AG04450 (cell line): Measurements from ENCODE around the gene SPDL1. TPM values are rescaled to one million over a fixed set of nuclear protein-coding genes. Genes with fewer than 3 reads are reported as not detected.

ENCODE experiments used
- CTCF ChIA-PET: fragments of 300-600, 350-600 bp; formaldehyde crosslinking; extraction: SDS; loops from one replicate; lab custom pipeline; 2022; ENCODE audit warnings: antibody characterized with exemption, inconsistent platforms; lab: Charles Lee
- POLR2A ChIA-PET: fragments of 350-600 bp; formaldehyde crosslinking; extraction: SDS; loops from one replicate; lab custom pipeline; 2021; ENCODE audit warnings: antibody characterized with exemption, inconsistent platforms; lab: Yijun Ruan, JAX
- DNase-seq: peaks from one replicate; pipeline ENCODE4 v3.0.0-alpha.2; 2011; ENCODE audit warnings: low read depth, low spot score
- H3K27ac ChIP-seq: one replicate; pipeline ENCODE4 v1.5.1; 2012; ENCODE audit warnings: low read depth, low read length, control low read depth
- H3K27me3 ChIP-seq: one replicate; pipeline ENCODE4 v1.6.0; 2012; ENCODE audit warnings: low read length; ENCODE audit not compliant: control insufficient read depth, insufficient read depth
- H3K4me3 ChIP-seq: 2 replicates; pipeline ENCODE4 v1.5.1; 2011; ENCODE audit warnings: mild to moderate bottlenecking, low read depth, low read length, control low read depth
- H3K9me3 ChIP-seq: 2 replicates; pipeline ENCODE4 v1.5.1; 2012; ENCODE audit warnings: low read length; ENCODE audit not compliant: control insufficient read depth, insufficient read depth
- CTCF ChIP-seq: IDR thresholded peaks from 2 replicates; pipeline ENCODE4 v1.5.1; 2011; ENCODE audit warnings: low read depth, low read length, control low read depth, inconsistent platforms
- polyA plus RNA-seq: library from polyadenylated mRNA; depleted of rRNA; stranded (reverse); fragments of >200 nt; gene quantifications from 2 replicates; pipeline ENCODE4 v1.2.3, GENCODE V29; 2011; rRNA removed
- small RNA-seq: library from RNA; depleted of rRNA; stranded (forward); fragments of <200 nt; gene quantifications from one replicate; pipeline ENCODE3, GENCODE V24; 2012; ENCODE audit warnings: low read depth; ENCODE audit not compliant: insufficient read length

Gene SPDL1
- polyA plus RNA-seq, 1 experiment, result 22.7 TPM

GRCh38 chr5:169650701-169651331 is 67.2 kb downstream of the SPDL1 start:
- DNase-seq, result peak; percentile 26
- H3K27ac ChIP-seq, result peak overlapping the region; percentile 61
- POLR2A ChIA-PET, result no interaction called here
- no peak for TF ChIP-seq CTCF
- no peak overlapping the region; the same call in 1 of the 2 replicates for H3K4me3 ChIP-seq
- CTCF ChIA-PET, result interaction anchor here (1.6 kb wide), 1 partner anchor 329 kb away, joined by 8 read pairs; the partner anchor contains the start of gene INSYN2B
- H3K9me3 ChIP-seq, result no peaks in the 10 kb centered on the region; the same call in 1 of the 2 replicates
- no peaks in the 10 kb centered on the region for H3K27me3 ChIP-seq

DNA sequence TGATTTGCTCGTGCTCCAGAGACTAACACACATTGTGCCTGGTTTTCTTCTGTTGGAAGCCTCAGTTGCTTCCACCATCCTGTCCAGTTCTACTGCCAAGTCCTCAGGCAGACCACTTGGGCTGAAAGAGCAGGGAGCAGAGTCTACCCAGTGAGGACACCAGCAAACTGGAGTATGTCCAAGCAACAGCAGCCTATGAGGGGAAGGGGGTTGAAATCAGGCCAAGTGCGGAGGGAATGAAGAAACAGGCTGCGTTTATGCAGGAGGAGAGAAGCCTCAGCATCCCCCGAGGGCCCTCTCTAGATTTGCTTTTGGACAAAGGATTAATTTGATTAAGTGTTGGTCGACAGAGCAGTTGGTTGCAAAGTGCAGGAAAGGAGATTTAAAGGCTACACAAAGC is 68.0 kb downstream of the SPDL1 start:
- peak overlapping the region; percentile 32 for H3K4me3 ChIP-seq
- no peak overlapping the region for H3K27ac ChIP-seq
- H3K27me3 ChIP-seq, result no peaks in the 10 kb centered on the region
- H3K9me3 ChIP-seq, result no peaks in the 10 kb centered on the region; the same call in 1 of the 2 replicates
- DNase-seq, result no peak
- CTCF ChIA-PET, result interaction anchor here (1.6 to 1.7 kb wide), 2 partner anchors 329 kb away, joined by 7 to 8 read pairs; partner anchors contain the start of gene INSYN2B
- POLR2A ChIA-PET, result no interaction called here
- no peak for TF ChIP-seq CTCF

GRCh38 chr5:169652057-169652456 is 68.5 kb downstream of the SPDL1 start:
- CTCF ChIA-PET, result interaction anchor here (1.7 kb wide), 1 partner anchor 328 kb away, joined by 7 read pairs; the partner anchor contains the start of gene INSYN2B
- Histone ChIP-seq H3K9me3 (no peaks in the 10 kb centered on the region; the same call in 1 of the 2 replicates), H3K4me3 (no peak overlapping the region), H3K27ac (no peak overlapping the region), H3K27me3 (no peaks in the 10 kb centered on the region)
- DNase-seq, result no peak
- POLR2A ChIA-PET, result no interaction called here
- no peak for TF ChIP-seq CTCF

DNA sequence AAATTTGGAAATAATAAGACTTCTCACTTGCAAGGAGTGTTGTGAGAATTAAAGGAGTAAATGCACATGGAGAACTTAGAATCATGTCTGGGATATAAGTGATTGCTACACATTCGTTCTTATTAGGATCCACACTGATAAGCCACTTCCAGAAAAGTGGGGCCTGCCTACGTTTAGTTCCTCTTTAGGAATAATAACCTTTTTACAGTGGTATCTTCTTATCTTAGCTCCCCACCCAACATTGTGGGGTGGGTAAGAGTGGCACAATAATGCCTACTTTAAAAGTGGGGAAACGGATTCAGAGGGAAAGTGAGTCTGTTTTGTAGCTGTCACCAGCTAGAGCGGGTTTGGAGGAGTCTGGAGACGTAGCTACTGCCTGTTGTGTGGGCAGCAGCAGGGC is 69.5 kb downstream of the SPDL1 start:
- no peak for DNase-seq
- ChIA-PET POLR2A (no interaction called here), CTCF (interaction anchor here (1.7 kb wide), 1 partner anchor 327 kb away, joined by 7 read pairs; the partner anchor contains the start of gene INSYN2B)
- H3K9me3 ChIP-seq, result no peaks in the 10 kb centered on the region; the same call in 1 of the 2 replicates
- TF ChIP-seq CTCF, result no peak
- H3K4me3 ChIP-seq, result no peak overlapping the region
- no peak overlapping the region for H3K27ac ChIP-seq
- H3K27me3 ChIP-seq, result no peaks in the 10 kb centered on the region

Small RNA genes within 50 kb of the gene (small RNA-seq; reads per million reads assigned to genes)
- not detected for gene RNU6-477P

Other genes starting within 250 kb of the SPDL1 start
- 1.2 and 1.6 TPM in 2 replicates for gene DOCK2, start 53.5 kb downstream of the SPDL1 start, polyA plus RNA-seq